GM23248 (cell line): ENCODE results near the gene LDB1. TPM values are rescaled to one million over a fixed set of nuclear protein-coding genes. Genes with fewer than 3 reads are reported as not detected.

ENCODE experiments used
- DNase-seq: peaks from one replicate; pipeline ENCODE4 v3.0.0-alpha.2; 2015
- H2AFZ ChIP-seq: fragments of 200-600 bp; sonication (generic); 2 replicates; pipeline ENCODE4 v1.6.1; 2016; ENCODE audit warnings: antibody characterized with exemption
- H3F3A ChIP-seq: fragments of 200-600 bp; sonication (generic); 2 replicates; pipeline ENCODE4 v1.6.1; 2016; ENCODE audit warnings: mild to moderate bottlenecking, antibody characterized with exemption, mixed run types; ENCODE audit not compliant: insufficient read depth
- H3K27ac ChIP-seq: fragments of 200-600 bp; sonication (generic); 2 replicates; pipeline ENCODE4 v1.5.1; 2016; ENCODE audit warnings: mild to moderate bottlenecking
- H3K27me3 ChIP-seq: fragments of 200-600 bp; sonication (generic); replicated peaks from 2 replicates; pipeline ENCODE4 v1.6.1; 2016; ENCODE audit warnings: mild to moderate bottlenecking; ENCODE audit not compliant: insufficient read depth
- H3K36me3 ChIP-seq: fragments of 200-600 bp; sonication (generic); 2 replicates; pipeline ENCODE4 v1.6.1; 2016; ENCODE audit warnings: low read depth, mild to moderate bottlenecking
- H3K4me1 ChIP-seq: fragments of 200-600 bp; sonication (generic); 2 replicates; pipeline ENCODE4 v1.6.1; 2016; ENCODE audit warnings: mild to moderate bottlenecking; ENCODE audit not compliant: insufficient read depth
- H3K4me2 ChIP-seq: fragments of 200-600 bp; sonication (generic); one replicate; pipeline ENCODE4 v1.6.1; 2016; ENCODE audit warnings: mild to moderate bottlenecking; ENCODE audit not compliant: unreplicated experiment
- H3K4me3 ChIP-seq: fragments of 200-600 bp; sonication (generic); 2 replicates; pipeline ENCODE4 v1.5.1; 2016; ENCODE audit warnings: mild to moderate bottlenecking
- H3K79me2 ChIP-seq: fragments of 200-600 bp; sonication (generic); 2 replicates; pipeline ENCODE4 v1.6.1; 2016; ENCODE audit warnings: mild to moderate bottlenecking; ENCODE audit not compliant: insufficient read depth
- H3K9ac ChIP-seq: fragments of 200-600 bp; sonication (generic); 2 replicates; pipeline ENCODE4 v1.6.1; 2016; ENCODE audit warnings: mild to moderate bottlenecking
- H3K9me2 ChIP-seq: fragments of 200-600 bp; sonication (generic); 2 replicates; pipeline ENCODE4 v1.6.1; 2016; ENCODE audit warnings: mixed run types, mild to moderate bottlenecking, moderate library complexity; ENCODE audit not compliant: insufficient read depth
- H3K9me3 ChIP-seq: fragments of 200-600 bp; sonication (generic); one replicate; pipeline ENCODE4 v1.6.1; 2017; ENCODE audit warnings: low read depth
- H4K20me1 ChIP-seq: fragments of 200-600 bp; sonication (generic); 2 replicates; pipeline ENCODE4 v1.6.0; 2016; ENCODE audit not compliant: insufficient read depth
- EZH2 ChIP-seq: fragments of 200-600 bp; sonication (generic); IDR thresholded peaks from 2 replicates; pipeline ENCODE4 v1.6.1; 2018; ENCODE audit warnings: antibody characterized with exemption, mild to moderate bottlenecking; ENCODE audit not compliant: insufficient read depth, poor library complexity, severe bottlenecking
- EZH2phosphoT487 ChIP-seq: fragments of 200-600 bp; sonication (generic); IDR thresholded peaks from 2 replicates; pipeline ENCODE4 v1.6.1; 2018; ENCODE audit warnings: antibody characterized with exemption, moderate library complexity, mild to moderate bottlenecking, low read depth; ENCODE audit not compliant: insufficient read depth
- WGBS, 2 experiments: methylation state at CpG; one replicate each; pipeline ENCODE4 v1.1.6; 2015 to 2017; ENCODE audit warnings: low lambda C conversion rate in 2 of 2, low coverage in 1 of 2; ENCODE audit errors: missing lambda C conversion rate in 2 of 2; 5-methylcytosine and 5-hydroxymethylcytosine counted together
- in situ Hi-C: fragments of 300-500 bp; cut with MboI; formaldehyde crosslinking; loops from 2 replicates; pipeline ENCODE4 v1.15.0; 2020
- polyA plus RNA-seq: library from polyadenylated mRNA; unstranded; fragments of >200 nt; fragmentation: Nextera tagmentation; extraction: Ambion mirVana; gene quantifications from 2 replicates; pipeline ENCODE4 v1.2.1, GENCODE V29; 2016
- total RNA-seq: library from RNA; depleted of rRNA; stranded (reverse); fragments of >200 nt; shearing (Covaris generic); gene quantifications from 2 replicates; pipeline ENCODE4 v1.2.3, GENCODE V29; 2014

The LDB1 gene
- total and polyA plus RNA-seq, 2 experiments from 2014 or later: 5.0 to 28.1 TPM

GRCh38 chr10:102159051-102159597 is 39.0 kb upstream of the LDB1 start:
- Histone ChIP-seq H4K20me1 (0 out of 2 replicates have a peak, but pooled peaks cover 3% of the 10 kb centered on the region), H2AFZ (no peak overlapping the region), H3K79me2 (peaks cover 62% of the 10 kb centered on the region), H3K4me3 (no peak overlapping the region), H3F3A (peaks cover 40% of the 10 kb centered on the region), H3K4me1 (peaks cover 15% of the 10 kb centered on the region), H3K27me3 (no peaks in the 10 kb centered on the region), H3K9me3 (no peaks in the 10 kb centered on the region), H3K9ac (peak overlapping the region; percentile 13; the same call in 1 of the 2 replicates), H3K27ac (0 out of 2 replicates have a peak overlapping the region, but pooled peaks have one; percentile 34), H3K9me2 (no peaks in the 10 kb centered on the region), H3K36me3 (peaks cover 81% of the 10 kb centered on the region), H3K4me2 (no peak overlapping the region)
- no peak for TF ChIP-seq EZH2
- 88 to 90% methylated on average over 5 of the region's 5 CpGs for WGBS, 2 experiments
- DNase-seq: peak; percentile 72
- in situ Hi-C loops: no loop called here

GRCh38 chr10:102157224-102157623 is 37.1 kb upstream of the LDB1 start:
- 0 out of 2 replicates have a peak, but pooled peaks cover 3% of the 10 kb centered on the region for H4K20me1 ChIP-seq
- H3K4me2 ChIP-seq: no peak overlapping the region
- TF ChIP-seq EZH2phosphoT487 (no peak), EZH2 (no peak)
- peaks cover 80% of the 10 kb centered on the region for H3K79me2 ChIP-seq
- peaks cover 25% of the 10 kb centered on the region for H3K4me1 ChIP-seq
- peaks cover 62% of the 10 kb centered on the region for H3K36me3 ChIP-seq
- H2AFZ ChIP-seq: no peak overlapping the region
- no peak overlapping the region for H3K27ac ChIP-seq
- no peak overlapping the region for H3K4me3 ChIP-seq
- H3F3A ChIP-seq: peaks cover 40% of the 10 kb centered on the region
- 92 to 93% methylated on average over 3 of the region's 3 CpGs for WGBS, 2 experiments
- DNase-seq: no peak
- no peaks in the 10 kb centered on the region for H3K27me3 ChIP-seq
- H3K9me2 ChIP-seq: no peaks in the 10 kb centered on the region
- 0 out of 2 replicates have a peak overlapping the region, but pooled peaks have one; percentile 1 for H3K9ac ChIP-seq
- no peaks in the 10 kb centered on the region for H3K9me3 ChIP-seq
- in situ Hi-C loops: no loop called here

GRCh38 chr10:102154466-102155116 is 34.4 kb upstream of the LDB1 start:
- Histone ChIP-seq H3K27me3 (no peaks in the 10 kb centered on the region), H3K4me2 (no peak overlapping the region), H3K4me1 (peaks cover 40% of the 10 kb centered on the region), H3K27ac (0 out of 2 replicates have a peak overlapping the region, but pooled peaks have one; percentile 94), H3K4me3 (no peak overlapping the region), H3K9me2 (no peaks in the 10 kb centered on the region), H4K20me1 (0 out of 2 replicates have a peak, but pooled peaks cover 3% of the 10 kb centered on the region), H3F3A (peaks cover 55% of the 10 kb centered on the region), H3K36me3 (peaks cover 45% of the 10 kb centered on the region), H3K79me2 (peaks cover 71% of the 10 kb centered on the region), H3K9ac (no peak overlapping the region), H2AFZ (no peak overlapping the region), H3K9me3 (no peaks in the 10 kb centered on the region)
- no peak for DNase-seq
- in situ Hi-C loops: no loop called here
- no peak for TF ChIP-seq EZH2
- TF ChIP-seq EZH2phosphoT487: no peak
- 96 to 99% methylated on average over 11 of the region's 11 CpGs for WGBS, 2 experiments

- H3F3A ChIP-seq: peaks cover 62% of the 10 kb centered on the region
- H3K9ac ChIP-seq: peak overlapping the region; percentile 96
- peak overlapping the region; percentile 97 for H3K4me2 ChIP-seq
- in situ Hi-C loops: no loop called here
- peak; percentile 49 for DNase-seq
- H3K4me1 ChIP-seq: peaks cover 28% of the 10 kb centered on the region
- 29 to 32% methylated on average over 5 of the region's 5 CpGs for WGBS, 2 experiments
- no peaks in the 10 kb centered on the region for H3K27me3 ChIP-seq
- peak overlapping the region; percentile 94 for H3K27ac ChIP-seq
- H2AFZ ChIP-seq: no peak overlapping the region
- 0 out of 2 replicates have a peak, but pooled peaks cover 3% of the 10 kb centered on the region for H4K20me1 ChIP-seq
- H3K4me3 ChIP-seq: peak overlapping the region; percentile 92
- H3K9me3 ChIP-seq: no peaks in the 10 kb centered on the region
- H3K9me2 ChIP-seq: no peaks in the 10 kb centered on the region
- H3K79me2 ChIP-seq: peaks cover 63% of the 10 kb centered on the region
- TF ChIP-seq EZH2 (no peak), EZH2phosphoT487 (no peak)
- peaks cover 48% of the 10 kb centered on the region for H3K36me3 ChIP-seq
These were observed 33.0 kb upstream of the LDB1 start for GRCh38 chr10:102153093-102153620.
